Measurements from ENCODE around the gene ABCA5.
"Not testable (repeated sequence)": the region's sequence is repeated elsewhere in the genome, so short reads cannot be mapped to it uniquely, and the experiment has no call there.

The ABCA5 gene

GRCh38 chr17:69198238-69198637 lies 128.7 kb downstream of the ABCA5 start:
- no peak for DNase-seq

GRCh38 chr17:69196105-69196653 lies 130.8 kb downstream of the ABCA5 start:
- DNase-seq, result not testable (repeated sequence)

Data from NCI-H187 treated with DMSO at 0.1 percent for 48 hours (cell line).